ENCODE data around the gene WDR35. TPM values are rescaled to one million over a fixed set of nuclear protein-coding genes. Genes with fewer than 3 reads are reported as not detected.
"Not testable (repeated sequence)": the region's sequence is repeated elsewhere in the genome, so short reads cannot be mapped to it uniquely, and the experiment has no call there.

WDR35 gene
- total and polyA plus RNA-seq, 10 of the 15 experiments (the other 5 are each of a cell fraction or from before 2014, with no cell fraction given): 3.0 to 9.3 (median 6.3) TPM

GRCh38 chr2:19891971-19892370 lies 97.9 kb downstream of the WDR35 start:
- FAIRE-seq; H3K27me3 ChIP-seq (replicated peaks in 1 of 2; ENCODE audit: control insufficient read depth in 2 of 2, insufficient read depth in 2 of 2, low read length in 1 of 2); H3K9me3 ChIP-seq (replicated peaks; ENCODE audit: control insufficient read depth, insufficient read depth, low read length); H4K20me1 ChIP-seq (ENCODE audit: control insufficient read depth, insufficient read depth); H3K27ac ChIP-seq (ENCODE audit: control insufficient read depth, insufficient read depth); BruUV-seq (replicated peaks); H3K4me2 ChIP-seq (ENCODE audit: control insufficient read depth, insufficient read depth); H3K4me3 ChIP-seq; ATAC-seq; H3K9ac ChIP-seq (ENCODE audit: control insufficient read depth, insufficient read depth, low read length); POLR2A ChIA-PET; DNase-seq (ENCODE audit: low read depth, low spot score); H2AFZ ChIP-seq (ENCODE audit: control insufficient read depth, low read depth, low read length); H3K36me3 ChIP-seq (ENCODE audit: control insufficient read depth in 2 of 2, insufficient read depth in 2 of 2, low read length in 1 of 2); in situ Hi-C loops (cut with MboI); CTCF ChIA-PET: not testable (repeated sequence)
- Histone ChIP-seq H3K79me2 (ENCODE audit: control insufficient read depth, insufficient read depth, low read length) (peaks cover 37% of the 10 kb centered on the region), H3K4me1 (ENCODE audit: control insufficient read depth, insufficient read depth, low read length) (peaks cover 41% of the 10 kb centered on the region)
- 41% methylated on average over 4 of the region's 4 CpGs for WGBS (ENCODE audit: insufficient coverage, insufficient replicate concordance, low lambda C conversion rate, missing lambda C conversion rate)
- ChIA-PET RAD21 (ENCODE audit: unreplicated experiment) (interaction anchor here (1.3 kb wide), 1 partner anchor 8 kb away, joined by 3 read pairs; no protein-coding TSS in a partner anchor), SMC1A (ENCODE audit: uncharacterized antibody, unreplicated experiment) (interaction anchor here (0.7 to 0.9 kb wide), 2 partner anchors 20 to 108 kb away, joined by 3 to 4 read pairs; no protein-coding TSS in a partner anchor)
- intact Hi-C loops (cut with micrococcal nuclease; ENCODE audit: unreplicated experiment): loop anchor here (2.0 kb wide), 1 partner anchor 23 kb away; no protein-coding TSS in a partner anchor
- TF ChIP-seq CBX5 (IDR thresholded peaks at IDR 0.05; ENCODE audit: low read depth) (0 out of 2 replicates have a peak, but pooled peaks have one; percentile 26), POLR2A (IDR thresholded peaks at IDR 0.05; ENCODE audit: low read depth, low read length) (0 out of 2 replicates have a peak, but pooled peaks have one; percentile 35), RUNX3 (IDR thresholded peaks at IDR 0.05; ENCODE audit: low read length) (peak; percentile 19; the same call in 1 of the 2 replicates), NFIC (IDR thresholded peaks at IDR 0.05; ENCODE audit: low read depth, low read length) (0 out of 2 replicates have a peak, but pooled peaks have one; percentile 24), EED (IDR thresholded peaks at IDR 0.05; ENCODE audit: low read depth) (peak; percentile 37; the same call in 1 of the 2 replicates), ETV6 (conservative IDR thresholded peaks at IDR 0.05 in 1 of 2, IDR thresholded peaks at IDR 0.05 in 1 of 2; ENCODE audit: borderline replicate concordance in 1 of 2, low read depth in 1 of 2) (peak in 1 of 2 experiments; percentile 67; a peak in 2 of 4 replicates), SPI1 (IDR thresholded peaks at IDR 0.05; ENCODE audit: borderline replicate concordance, insufficient read depth, low read depth, low read length) (peak; percentile 7; the same call in 1 of the 2 replicates)

- SMC1A ChIA-PET (ENCODE audit: uncharacterized antibody, unreplicated experiment): interaction anchor here (1.5 kb wide), 1 partner anchor 10 kb away, joined by 5 read pairs; no protein-coding TSS in a partner anchor
- CTCF ChIA-PET: interaction anchor here (0.8 kb wide), 1 partner anchor 10 kb away, joined by 3 read pairs; no protein-coding TSS in a partner anchor
- Histone ChIP-seq H3K36me3 (ENCODE audit: control insufficient read depth in 2 of 2, insufficient read depth in 2 of 2, low read length in 1 of 2) (no peaks in the 10 kb centered on the region), H3K4me1 (ENCODE audit: control insufficient read depth, insufficient read depth, low read length) (peaks cover 41% of the 10 kb centered on the region), H2AFZ (ENCODE audit: control insufficient read depth, low read depth, low read length) (peak overlapping the region; percentile 4; the same call in 1 of the 2 replicates), H4K20me1 (ENCODE audit: control insufficient read depth, insufficient read depth) (no peaks in the 10 kb centered on the region), H3K79me2 (ENCODE audit: control insufficient read depth, insufficient read depth, low read length) (peaks cover 19% of the 10 kb centered on the region), H3K27me3 (replicated peaks in 1 of 2; ENCODE audit: control insufficient read depth in 2 of 2, insufficient read depth in 2 of 2, low read length in 1 of 2) (no peaks in the 10 kb centered on the region), H3K9ac (ENCODE audit: control insufficient read depth, insufficient read depth, low read length) (no peak overlapping the region), H3K9me3 (replicated peaks; ENCODE audit: control insufficient read depth, insufficient read depth, low read length) (no peaks in the 10 kb centered on the region; the same call in 2 of the 3 replicates), H3K4me3 (no peak overlapping the region), H3K4me2 (ENCODE audit: control insufficient read depth, insufficient read depth) (no peak overlapping the region; the same call in 1 of the 2 replicates), H3K27ac (ENCODE audit: control insufficient read depth, insufficient read depth) (peak overlapping the region; percentile 8; the same call in 1 of the 2 replicates)
- 65% methylated on average over 3 of the region's 3 CpGs for WGBS (ENCODE audit: insufficient coverage, insufficient replicate concordance, low lambda C conversion rate, missing lambda C conversion rate)
- ATAC-seq (no peak), DNase-seq (ENCODE audit: low read depth, low spot score) (no peak), FAIRE-seq (no peak)
- intact Hi-C loops (cut with micrococcal nuclease; ENCODE audit: unreplicated experiment) (no loop called here), in situ Hi-C loops (cut with MboI) (no loop called here)
- no TSS peak for BruUV-seq (replicated peaks)
- RAD21 ChIA-PET (ENCODE audit: unreplicated experiment): no interaction called here
- POLR2A ChIA-PET: no interaction called here
- TF ChIP-seq SUPT20H (IDR thresholded peaks at IDR 0.05; ENCODE audit: borderline replicate concordance, control insufficient read depth, low read depth, low read length): no peak
- no peak for TF ChIP-seq SUZ12 (IDR thresholded peaks at IDR 0.05; ENCODE audit: unreplicated experiment)
- TF ChIP-seq BACH1 (IDR thresholded peaks at IDR 0.05; ENCODE audit: borderline replicate concordance): no peak
- no peak for TF ChIP-seq IKZF1 (conservative IDR thresholded peaks at IDR 0.05)
- no peak for TF ChIP-seq ZSCAN29 (IDR thresholded peaks at IDR 0.05)
- no peak for TF ChIP-seq SIX5 (IDR thresholded peaks at IDR 0.05; ENCODE audit: low read depth, low read length, severe bottlenecking)
- TF ChIP-seq SMAD1 (IDR thresholded peaks at IDR 0.05; ENCODE audit: low read depth, partially characterized antibody): no peak
- no peak for TF ChIP-seq USF2 (IDR thresholded peaks at IDR 0.05; ENCODE audit: borderline replicate concordance, low read depth, low read length)
- TF ChIP-seq TAF1 (IDR thresholded peaks at IDR 0.05; ENCODE audit: borderline replicate concordance, low read depth, low read length): no peak
- no peak for TF ChIP-seq GATAD2B (conservative IDR thresholded peaks at IDR 0.05; ENCODE audit: low read depth)
- TF ChIP-seq TCF3 (IDR thresholded peaks at IDR 0.05; ENCODE audit: borderline replicate concordance, insufficient read depth, low read depth, low read length): no peak
These were observed 99.8 kb downstream of the WDR35 start for GRCh38 chr2:19890104-19890503.

Measured in GM12878 (cell line).